Measurements from ENCODE around the gene RPA3.

RPA3 gene

GRCh38 chr7:7718492-7718891 is at the start of gene RPA3:
Gene RPA3 (minus strand): TSS chr7:7718607. CDS start chr7:7640418, 78,189 bp downstream.
- no peak for DNase-seq

GRCh38 chr7:7766671-7767070 is 48.3 kb upstream of the RPA3 start:
- DNase-seq = no peak

- DNase-seq = no peak
Observed at GRCh38 chr7:7765422-7765821, 47.0 kb upstream of the RPA3 start.

- DNase-seq = no peak
Observed at GRCh38 chr7:7764520-7765396, 46.4 kb upstream of the RPA3 start.

- no peak for DNase-seq
Observed at GRCh38 chr7:7761974-7762779, 43.8 kb upstream of the RPA3 start.

- peak in 1 of 2 donors; percentile 58 for DNase-seq
Observed at GRCh38 chr7:7761340-7761973, 43.0 kb upstream of the RPA3 start.

- no peak for DNase-seq
Observed at GRCh38 chr7:7757576-7757975, 39.2 kb upstream of the RPA3 start.

- no peak for DNase-seq
Observed at GRCh38 chr7:7756577-7756976, 38.2 kb upstream of the RPA3 start.

- no peak for DNase-seq
Observed at GRCh38 chr7:7751243-7752092, 33.1 kb upstream of the RPA3 start.

- DNase-seq = no peak
Observed at GRCh38 chr7:7750571-7751242, 32.3 kb upstream of the RPA3 start.

- DNase-seq = no peak
Observed at GRCh38 chr7:7746458-7746857, 28.1 kb upstream of the RPA3 start.

GRCh38 chr7:7745966-7746365 is 27.6 kb upstream of the RPA3 start:
- no peak for DNase-seq

GRCh38 chr7:7745258-7745657 is 26.9 kb upstream of the RPA3 start:
- no peak for DNase-seq

GRCh38 chr7:7742223-7742622 is 23.8 kb upstream of the RPA3 start:
- no peak for DNase-seq

GRCh38 chr7:7740037-7740355 is 21.6 kb upstream of the RPA3 start:
- DNase-seq = no peak

- DNase-seq = no peak
Observed at GRCh38 chr7:7739204-7740036, 21.0 kb upstream of the RPA3 start.

- no peak for DNase-seq
Observed at GRCh38 chr7:7738622-7739021, 20.2 kb upstream of the RPA3 start.

- DNase-seq = no peak
Observed at GRCh38 chr7:7738177-7738576, 19.8 kb upstream of the RPA3 start.

- DNase-seq = no peak
Observed at GRCh38 chr7:7737674-7738073, 19.3 kb upstream of the RPA3 start.

- no peak for DNase-seq
Observed at GRCh38 chr7:7736671-7737070, 18.3 kb upstream of the RPA3 start.

GRCh38 chr7:7732621-7733281 is 14.3 kb upstream of the RPA3 start:
- DNase-seq = no peak
